GOT3 (cell line): ENCODE results near the gene TRABD2B.
"Not testable (repeated sequence)": the region's sequence is repeated elsewhere in the genome, so short reads cannot be mapped to it uniquely, and the experiment has no call there.

Experiments
- DNase-seq: peaks from one replicate; lab custom pipeline; 2025; ENCODE audit warnings: mixed read lengths; lab: John Stamatoyannopoulos, UW

Gene TRABD2B

GRCh38 chr1:47967864-47968555 is 29.2 kb downstream of the TRABD2B start:
- DNase-seq = no peak

GRCh38 chr1:47965816-47966215 is 31.4 kb downstream of the TRABD2B start:
- no peak for DNase-seq

- DNase-seq = no peak
Observed at GRCh38 chr1:47964636-47965035, 32.5 kb downstream of the TRABD2B start.

GRCh38 chr1:47963568-47964358 is 33.4 kb downstream of the TRABD2B start:
- no peak for DNase-seq

- no peak for DNase-seq
Observed at GRCh38 chr1:47962750-47963492, 34.3 kb downstream of the TRABD2B start.

GRCh38 chr1:47961835-47962234 is 35.4 kb downstream of the TRABD2B start:
- DNase-seq = not testable (repeated sequence)

- not testable (repeated sequence) for DNase-seq
Observed at GRCh38 chr1:47956491-47956890, 40.7 kb downstream of the TRABD2B start.

- DNase-seq = no peak
Observed at GRCh38 chr1:47953661-47954060, 43.5 kb downstream of the TRABD2B start.

GRCh38 chr1:47951545-47952235 is 45.5 kb downstream of the TRABD2B start:
- DNase-seq = no peak

GRCh38 chr1:47951026-47951425 is 46.2 kb downstream of the TRABD2B start:
- DNase-seq = no peak

- DNase-seq = no peak
Observed at GRCh38 chr1:47950471-47950870, 46.7 kb downstream of the TRABD2B start.

- no peak for DNase-seq
Observed at GRCh38 chr1:47948126-47948525, 49.1 kb downstream of the TRABD2B start.

- DNase-seq = no peak
Observed at GRCh38 chr1:47947531-47947930, 49.7 kb downstream of the TRABD2B start.

- DNase-seq = no peak
Observed at GRCh38 chr1:47944561-47944960, 52.6 kb downstream of the TRABD2B start.

- DNase-seq = no peak
Observed at GRCh38 chr1:47942240-47942629, 55.0 kb downstream of the TRABD2B start.

GRCh38 chr1:47941609-47942239 is 55.5 kb downstream of the TRABD2B start:
- no peak for DNase-seq

- DNase-seq = no peak
Observed at GRCh38 chr1:47940779-47941178, 56.4 kb downstream of the TRABD2B start.

- no peak for DNase-seq
Observed at GRCh38 chr1:47940326-47940725, 56.9 kb downstream of the TRABD2B start.

- DNase-seq = no peak
Observed at GRCh38 chr1:47938520-47938919, 58.7 kb downstream of the TRABD2B start.

GRCh38 chr1:47937586-47938254 is 59.5 kb downstream of the TRABD2B start:
- DNase-seq = no peak

GRCh38 chr1:47936916-47937551 is 60.2 kb downstream of the TRABD2B start:
- no peak for DNase-seq
